DND-41 (cell line): ENCODE measurements around the gene GPR162.

Experiments used
- CTCF ChIP-seq: IDR thresholded peaks from 2 replicates; pipeline ENCODE4 v1.5.1; 2012; ENCODE audit warnings: borderline replicate concordance, low read length, moderate library complexity, mild to moderate bottlenecking; ENCODE audit not compliant: poor library complexity, severe bottlenecking; ENCODE audit errors: extremely low read depth
- EZH2 ChIP-seq: IDR thresholded peaks from 3 replicates; pipeline ENCODE4 v1.6.1; 2012; ENCODE audit warnings: borderline replicate concordance, low read depth, mild to moderate bottlenecking, moderate library complexity, low read length, inconsistent platforms; ENCODE audit not compliant: severe bottlenecking

- TF ChIP-seq CTCF = no peak
- no peak for TF ChIP-seq EZH2
These were observed 5.0 kb upstream of the GPR162 start for GRCh38 chr12:6816598-6816997.
